GM06990 (cell line): Measurements from ENCODE around the gene ABLIM3.

Experiments used
- DNase-seq: peaks from one replicate; pipeline ENCODE4 v3.0.0-alpha.2; 2011; ENCODE audit not compliant: insufficient read length; ENCODE audit errors: extremely low read depth
- H3K27me3 ChIP-seq: replicated peaks from 2 replicates; pipeline ENCODE4 v1.6.0; 2011; ENCODE audit warnings: low read length; ENCODE audit not compliant: control insufficient read depth, insufficient read depth
- H3K36me3 ChIP-seq: 2 replicates; pipeline ENCODE4 v1.5.1; 2011; ENCODE audit warnings: low read length; ENCODE audit not compliant: control insufficient read depth, insufficient read depth
- H3K4me3 ChIP-seq: replicated peaks from 2 replicates; pipeline ENCODE4 v1.5.1; 2011; ENCODE audit warnings: low read depth, mild to moderate bottlenecking, control low read depth, low read length
- TF ChIP-seq, protein P1 (sequence below): IDR thresholded peaks from 2 replicates; pipeline ENCODE4 v1.5.1; 2011; ENCODE audit warnings: low read length, control low read depth, mild to moderate bottlenecking, inconsistent platforms; ENCODE audit not compliant: insufficient read depth, poor library complexity, severe bottlenecking

Gene ABLIM3

DNA sequence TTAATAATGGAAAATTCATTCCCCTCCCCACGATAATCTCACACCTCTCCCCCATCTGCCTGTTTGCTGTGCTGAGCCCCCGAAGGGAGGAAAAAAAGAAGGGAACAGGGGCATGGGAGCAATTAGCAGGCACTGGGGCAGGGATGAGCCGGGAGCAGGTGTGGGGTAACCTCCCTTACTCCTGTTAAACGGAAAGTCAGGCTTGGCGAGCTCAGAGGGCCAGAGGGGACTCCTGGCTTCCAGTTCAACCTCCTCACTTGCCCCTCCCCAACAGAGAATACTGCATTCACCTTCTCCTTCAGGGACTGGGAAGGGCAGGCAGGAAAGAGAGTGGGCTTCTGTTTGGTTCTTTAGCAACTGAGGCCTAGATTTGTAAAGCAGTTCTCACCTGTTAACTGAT, 131.9 kb downstream of the ABLIM3 start:
- Histone ChIP-seq H3K4me3 (no peak overlapping the region), H3K27me3 (peaks cover 2% of the 10 kb centered on the region; the same call in 1 of the 2 replicates), H3K36me3 (no peaks in the 10 kb centered on the region)
- TF ChIP-seq, protein P1, sequence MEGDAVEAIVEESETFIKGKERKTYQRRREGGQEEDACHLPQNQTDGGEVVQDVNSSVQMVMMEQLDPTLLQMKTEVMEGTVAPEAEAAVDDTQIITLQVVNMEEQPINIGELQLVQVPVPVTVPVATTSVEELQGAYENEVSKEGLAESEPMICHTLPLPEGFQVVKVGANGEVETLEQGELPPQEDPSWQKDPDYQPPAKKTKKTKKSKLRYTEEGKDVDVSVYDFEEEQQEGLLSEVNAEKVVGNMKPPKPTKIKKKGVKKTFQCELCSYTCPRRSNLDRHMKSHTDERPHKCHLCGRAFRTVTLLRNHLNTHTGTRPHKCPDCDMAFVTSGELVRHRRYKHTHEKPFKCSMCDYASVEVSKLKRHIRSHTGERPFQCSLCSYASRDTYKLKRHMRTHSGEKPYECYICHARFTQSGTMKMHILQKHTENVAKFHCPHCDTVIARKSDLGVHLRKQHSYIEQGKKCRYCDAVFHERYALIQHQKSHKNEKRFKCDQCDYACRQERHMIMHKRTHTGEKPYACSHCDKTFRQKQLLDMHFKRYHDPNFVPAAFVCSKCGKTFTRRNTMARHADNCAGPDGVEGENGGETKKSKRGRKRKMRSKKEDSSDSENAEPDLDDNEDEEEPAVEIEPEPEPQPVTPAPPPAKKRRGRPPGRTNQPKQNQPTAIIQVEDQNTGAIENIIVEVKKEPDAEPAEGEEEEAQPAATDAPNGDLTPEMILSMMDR: no peak
- no peak for DNase-seq

- no peak for DNase-seq
- H3K27me3 ChIP-seq: peaks cover 2% of the 10 kb centered on the region; the same call in 1 of the 2 replicates
- H3K36me3 ChIP-seq: no peaks in the 10 kb centered on the region
- no peak overlapping the region for H3K4me3 ChIP-seq
- TF ChIP-seq, protein P1: no peak
Measured at GRCh38 chr5:149273950-149274349, 132.7 kb downstream of the ABLIM3 start.

DNA sequence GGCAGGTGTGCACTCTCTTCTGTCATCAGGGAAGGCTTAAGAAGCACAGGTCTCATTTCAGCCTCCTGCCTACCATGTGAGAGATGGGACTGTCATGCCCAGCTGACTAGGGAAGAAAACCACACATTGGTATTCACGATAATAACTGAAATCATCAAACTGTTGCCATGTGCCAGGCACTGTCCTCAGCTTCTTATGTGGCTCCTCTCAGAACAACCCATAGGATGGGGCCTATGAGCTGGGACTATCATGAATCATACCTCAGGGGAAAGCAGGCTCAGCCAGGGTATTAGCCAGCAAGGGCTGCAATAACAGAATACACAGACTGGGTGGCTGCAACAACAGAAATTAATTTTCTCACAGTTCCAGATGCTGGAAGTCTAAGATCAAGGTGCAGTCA, 133.6 kb downstream of the ABLIM3 start:
- Histone ChIP-seq H3K4me3 (no peak overlapping the region), H3K27me3 (peaks cover 2% of the 10 kb centered on the region; the same call in 1 of the 2 replicates), H3K36me3 (no peaks in the 10 kb centered on the region)
- no peak for DNase-seq
- TF ChIP-seq, protein P1: no peak

DNA sequence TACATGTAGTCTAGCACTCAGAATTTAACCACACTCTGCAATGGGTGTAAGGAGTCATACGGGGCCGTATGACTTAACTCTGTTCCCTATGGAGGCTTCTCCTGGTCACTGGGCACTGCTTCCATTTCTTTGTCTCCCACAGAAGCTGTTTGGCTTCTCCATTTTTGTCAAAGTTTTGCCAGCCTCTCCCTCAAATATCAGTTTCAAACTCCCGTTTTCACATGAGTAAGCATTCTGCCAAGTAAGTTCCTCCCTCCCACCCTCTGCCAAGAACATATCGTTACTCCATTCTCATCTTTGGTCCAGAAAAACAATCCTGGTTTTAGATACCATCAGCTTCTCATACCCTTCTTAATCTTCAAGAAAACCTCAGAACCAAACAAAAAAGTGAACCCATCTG, 136.5 kb downstream of the ABLIM3 start:
- TF ChIP-seq, protein P1: no peak
- H3K27me3 ChIP-seq: peaks cover 2% of the 10 kb centered on the region

GRCh38 chr5:149278451-149279210, 137.3 kb downstream of the ABLIM3 start:
- DNase-seq: no peak
- TF ChIP-seq, protein P1: no peak
- H3K36me3 ChIP-seq: no peaks in the 10 kb centered on the region
- H3K4me3 ChIP-seq: no peak overlapping the region
- H3K27me3 ChIP-seq: no peaks in the 10 kb centered on the region; the same call in 1 of the 2 replicates

More for the DNA sequence above, 136.5 kb downstream of the ABLIM3 start:
- Histone ChIP-seq H3K36me3 (no peaks in the 10 kb centered on the region), H3K4me3 (no peak overlapping the region)
- DNase-seq: no peak

GRCh38 chr5:149279661-149280060, 138.4 kb downstream of the ABLIM3 start:
- H3K36me3 ChIP-seq: no peaks in the 10 kb centered on the region
- no peak for DNase-seq
- H3K27me3 ChIP-seq: no peaks in the 10 kb centered on the region; the same call in 1 of the 2 replicates
- TF ChIP-seq, protein P1: no peak
- no peak overlapping the region for H3K4me3 ChIP-seq
